Activated CD8-positive, alpha-beta T cell treated with anti-CD3 and anti-CD28 coated beads, Interleukin-2, amount 10 ng/mL, durations not matched to agents 7 days and 5 days (primary cell): ENCODE results near the gene CASKIN2. TPM values are rescaled to one million over a fixed set of nuclear protein-coding genes. Genes with fewer than 3 reads are reported as not detected.

Experiments
- ATAC-seq: fragments of 150-1000 bp; cut with Tn5 transposase; one replicate; pipeline ENCODE4 v1.10.0; 2021; ENCODE audit warnings: moderate library complexity
- CTCF ChIA-PET: fragments of 350-600 bp; sonication (Branson Sonifier 250); formaldehyde crosslinking; loops from one replicate; lab custom pipeline; 2021; ENCODE audit warnings: antibody characterized with exemption; lab: Charles Lee
- POLR2A ChIA-PET: fragments of 350-600 bp; sonication (Branson Sonifier 250); formaldehyde crosslinking; loops from one replicate; lab custom pipeline; 2021; ENCODE audit warnings: antibody characterized with exemption; lab: Charles Lee
- DNase-seq: peaks from one replicate; pipeline ENCODE4 v3.0.0-alpha.2; 2020
- H3K27ac Mint-ChIP-seq: one replicate; pipeline ENCODE4 v1.8.0; 2021; ENCODE audit warnings: mild to moderate bottlenecking, mixed read lengths
- H3K27me3 Mint-ChIP-seq: one replicate; pipeline ENCODE4 v1.8.0; 2021; ENCODE audit warnings: low read depth, mixed read lengths
- H3K36me3 Mint-ChIP-seq: one replicate; pipeline ENCODE4 v1.8.0; 2021; ENCODE audit warnings: low read depth, mixed read lengths
- H3K4me1 Mint-ChIP-seq: one replicate; pipeline ENCODE4 v1.8.0; 2021; ENCODE audit warnings: low read depth, mixed read lengths
- H3K4me3 Mint-ChIP-seq: one replicate; pipeline ENCODE4 v1.8.0; 2021; ENCODE audit warnings: mild to moderate bottlenecking, mixed read lengths
- H3K9me3 Mint-ChIP-seq: one replicate; pipeline ENCODE4 v1.8.0; 2022; ENCODE audit warnings: mixed read lengths; ENCODE audit not compliant: insufficient read depth
- total RNA-seq, 2 experiments: library from RNA; stranded (reverse); gene quantifications; one replicate each; pipeline ENCODE4 v1.2.3, GENCODE V29; 2021

Gene CASKIN2
- total RNA-seq, 2 experiments from 2014 or later = 0.68 to 0.97 TPM

GRCh38 chr17:75553295-75554110, 38.2 kb upstream of the CASKIN2 start:
- Mint-ChIP-seq H3K27ac (no peak overlapping the region), H3K9me3 (no peaks in the 10 kb centered on the region), H3K36me3 (no peaks in the 10 kb centered on the region), H3K27me3 (no peaks in the 10 kb centered on the region), H3K4me3 (no peak overlapping the region), H3K4me1 (no peaks in the 10 kb centered on the region)
- CTCF ChIA-PET = interaction anchor here (0.7 to 1.5 kb wide), 2 partner anchors 27 to 119 kb away, joined by 3 to 4 read pairs; no protein-coding TSS in a partner anchor
- ATAC-seq (no peak), DNase-seq (no peak)
- POLR2A ChIA-PET = no interaction called here

- ChIA-PET POLR2A (no interaction called here), CTCF (interaction anchor here (1.4 to 1.5 kb wide), 2 partner anchors 28 to 80 kb away, joined by 3 to 4 read pairs; no protein-coding TSS in a partner anchor)
- H3K4me3 Mint-ChIP-seq = no peak overlapping the region
- H3K4me1 Mint-ChIP-seq = no peaks in the 10 kb centered on the region
- no peaks in the 10 kb centered on the region for H3K9me3 Mint-ChIP-seq
- no peak for DNase-seq
- no peaks in the 10 kb centered on the region for H3K36me3 Mint-ChIP-seq
- H3K27ac Mint-ChIP-seq = no peak overlapping the region
- H3K27me3 Mint-ChIP-seq = no peaks in the 10 kb centered on the region
- ATAC-seq = no peak
These were observed 37.3 kb upstream of the CASKIN2 start for GRCh38 chr17:75552425-75553294.

- DNase-seq (no peak), ATAC-seq (no peak)
- no peaks in the 10 kb centered on the region for H3K4me1 Mint-ChIP-seq
- H3K27me3 Mint-ChIP-seq = no peaks in the 10 kb centered on the region
- CTCF ChIA-PET = interaction anchor here (0.9 to 1.4 kb wide), 3 partner anchors 16 to 196 kb away, joined by 3 to 4 read pairs (median 3); no protein-coding TSS in a partner anchor
- POLR2A ChIA-PET = no interaction called here
- no peak overlapping the region for H3K27ac Mint-ChIP-seq
- H3K9me3 Mint-ChIP-seq = no peaks in the 10 kb centered on the region
- H3K36me3 Mint-ChIP-seq = no peaks in the 10 kb centered on the region
- no peak overlapping the region for H3K4me3 Mint-ChIP-seq
These were observed 35.9 kb upstream of the CASKIN2 start for GRCh38 chr17:75551266-75551665.

- DNase-seq (no peak), ATAC-seq (no peak)
- H3K4me1 Mint-ChIP-seq = no peaks in the 10 kb centered on the region
- no peak overlapping the region for H3K4me3 Mint-ChIP-seq
- ChIA-PET POLR2A (no interaction called here), CTCF (no interaction called here)
- H3K27me3 Mint-ChIP-seq = no peaks in the 10 kb centered on the region
- H3K27ac Mint-ChIP-seq = no peak overlapping the region
- H3K36me3 Mint-ChIP-seq = no peaks in the 10 kb centered on the region
- no peaks in the 10 kb centered on the region for H3K9me3 Mint-ChIP-seq
These were observed 34.8 kb upstream of the CASKIN2 start for GRCh38 chr17:75550139-75550465.

GRCh38 chr17:75549246-75550138, 34.2 kb upstream of the CASKIN2 start:
- DNase-seq (no peak), ATAC-seq (no peak)
- Mint-ChIP-seq H3K9me3 (no peaks in the 10 kb centered on the region), H3K27ac (no peak overlapping the region), H3K27me3 (no peaks in the 10 kb centered on the region), H3K36me3 (no peaks in the 10 kb centered on the region), H3K4me3 (no peak overlapping the region), H3K4me1 (no peaks in the 10 kb centered on the region)
- CTCF ChIA-PET = no interaction called here
- POLR2A ChIA-PET = no interaction called here

GRCh38 chr17:75548813-75549212, 33.5 kb upstream of the CASKIN2 start:
- no peak overlapping the region for H3K27ac Mint-ChIP-seq
- ChIA-PET CTCF (no interaction called here), POLR2A (no interaction called here)
- H3K27me3 Mint-ChIP-seq = no peaks in the 10 kb centered on the region
- no peaks in the 10 kb centered on the region for H3K4me1 Mint-ChIP-seq
- H3K9me3 Mint-ChIP-seq = no peaks in the 10 kb centered on the region
- ATAC-seq (no peak), DNase-seq (no peak)
- no peak overlapping the region for H3K4me3 Mint-ChIP-seq
- H3K36me3 Mint-ChIP-seq = no peaks in the 10 kb centered on the region

GRCh38 chr17:75547091-75547490, 31.8 kb upstream of the CASKIN2 start:
- H3K4me1 Mint-ChIP-seq = no peaks in the 10 kb centered on the region
- CTCF ChIA-PET = no interaction called here
- no peak for DNase-seq
- no peaks in the 10 kb centered on the region for H3K9me3 Mint-ChIP-seq
- H3K27ac Mint-ChIP-seq = no peak overlapping the region
- no peaks in the 10 kb centered on the region for H3K27me3 Mint-ChIP-seq
- POLR2A ChIA-PET = no interaction called here
- no peak for ATAC-seq
- H3K36me3 Mint-ChIP-seq = no peaks in the 10 kb centered on the region
- no peak overlapping the region for H3K4me3 Mint-ChIP-seq

- Mint-ChIP-seq H3K27ac (no peak overlapping the region), H3K9me3 (no peaks in the 10 kb centered on the region), H3K27me3 (no peaks in the 10 kb centered on the region), H3K4me1 (no peaks in the 10 kb centered on the region), H3K36me3 (no peaks in the 10 kb centered on the region), H3K4me3 (no peak overlapping the region)
- no peak for DNase-seq
- no peak for ATAC-seq
- ChIA-PET POLR2A (no interaction called here), CTCF (no interaction called here)
These were observed 30.8 kb upstream of the CASKIN2 start for GRCh38 chr17:75546181-75546580.

- Mint-ChIP-seq H3K9me3 (no peaks in the 10 kb centered on the region), H3K4me1 (no peaks in the 10 kb centered on the region), H3K36me3 (no peaks in the 10 kb centered on the region), H3K27me3 (no peaks in the 10 kb centered on the region), H3K27ac (no peak overlapping the region), H3K4me3 (no peak overlapping the region)
- DNase-seq (no peak), ATAC-seq (no peak)
- POLR2A ChIA-PET = no interaction called here
- CTCF ChIA-PET = interaction anchor here (1.4 to 2.0 kb wide), 2 partner anchors 9 to 28 kb away, joined by 3 to 7 read pairs; partner anchors contain the start of gene TSEN54
These were observed 28.9 kb upstream of the CASKIN2 start for GRCh38 chr17:75544250-75544649.

GRCh38 chr17:75542728-75543336, 27.5 kb upstream of the CASKIN2 start:
- Mint-ChIP-seq H3K9me3 (no peaks in the 10 kb centered on the region), H3K27me3 (no peaks in the 10 kb centered on the region), H3K36me3 (no peaks in the 10 kb centered on the region), H3K4me1 (no peaks in the 10 kb centered on the region), H3K27ac (no peak overlapping the region), H3K4me3 (no peak overlapping the region)
- CTCF ChIA-PET = interaction anchor here (2.0 kb wide), 1 partner anchor 26 kb away, joined by 7 read pairs; the partner anchor contains the start of gene TSEN54
- DNase-seq (no peak), ATAC-seq (no peak)
- POLR2A ChIA-PET = no interaction called here

GRCh38 chr17:75542229-75542628, 26.9 kb upstream of the CASKIN2 start:
- CTCF ChIA-PET = interaction anchor here (2.0 kb wide), 1 partner anchor 26 kb away, joined by 7 read pairs; the partner anchor contains the start of gene TSEN54
- POLR2A ChIA-PET = no interaction called here
- no peaks in the 10 kb centered on the region for H3K4me1 Mint-ChIP-seq
- no peaks in the 10 kb centered on the region for H3K27me3 Mint-ChIP-seq
- DNase-seq = no peak
- no peaks in the 10 kb centered on the region for H3K36me3 Mint-ChIP-seq
- ATAC-seq = no peak
- no peaks in the 10 kb centered on the region for H3K9me3 Mint-ChIP-seq
- no peak overlapping the region for H3K4me3 Mint-ChIP-seq
- no peak overlapping the region for H3K27ac Mint-ChIP-seq
